Left ventricle myocardium inferior (tissue), 1 donor: ENCODE measurements around the gene RASA3. TPM values are rescaled to one million over a fixed set of nuclear protein-coding genes. Genes with fewer than 3 reads are reported as not detected.
"Not testable (repeated sequence)": the region's sequence is repeated elsewhere in the genome, so short reads cannot be mapped to it uniquely, and the experiment has no call there.

Source experiments
- DNase-seq: peaks from one replicate; pipeline ENCODE4 v3.0.0-alpha.2; 2020
- H3K27ac ChIP-seq: fragments of 200-600 bp; replicated peaks from 2 replicates; pipeline ENCODE4 v1.8.0; 2021
- H3K27me3 ChIP-seq: fragments of 200-600 bp; 2 replicates; pipeline ENCODE4 v1.8.0; 2021; ENCODE audit warnings: low read depth
- H3K36me3 ChIP-seq: fragments of 200-600 bp; 2 replicates; pipeline ENCODE4 v1.8.0; 2021
- H3K4me1 ChIP-seq: fragments of 200-600 bp; 2 replicates; pipeline ENCODE4 v1.8.0; 2021
- H3K4me3 ChIP-seq: fragments of 200-600 bp; 2 replicates; pipeline ENCODE4 v1.8.0; 2021; ENCODE audit warnings: mild to moderate bottlenecking, moderate library complexity
- H3K9me3 ChIP-seq: fragments of 200-600 bp; replicated peaks from 2 replicates; pipeline ENCODE4 v1.8.0; 2021
- CTCF ChIP-seq: fragments of 200-600 bp; IDR thresholded peaks from 2 replicates; pipeline ENCODE4 v1.8.0; 2021; ENCODE audit warnings: antibody characterized with exemption, mild to moderate bottlenecking, borderline replicate concordance
- intact Hi-C: fragments of 100-400 bp; cut with micrococcal nuclease; formaldehyde crosslinking; loops from one replicate; pipeline ENCODE4 v1.11.0; 2022
- total RNA-seq: library from RNA; stranded (reverse); fragmentation: NEBNext Ultra II Directional; extraction: Animal tissue kit (Norgen Biotek cat#: 25700); gene quantifications from one replicate; pipeline ENCODE4 v1.2.1, GENCODE V29; 2021
- donor health status: DM: no; HTN: yes; CAD: no; lungs with severe emphysema.

RASA3 gene
- total RNA-seq, 1 donor from 2014 or later, result 9.5 TPM

GRCh38 chr13:114022309-114022669 lies 110.1 kb downstream of the RASA3 start:
- no peak overlapping the region for H3K27ac ChIP-seq
- peaks cover 49% of the 10 kb centered on the region for H3K36me3 ChIP-seq
- H3K27me3 ChIP-seq, result no peaks in the 10 kb centered on the region
- H3K9me3 ChIP-seq, result no peaks in the 10 kb centered on the region
- TF ChIP-seq CTCF, result no peak
- no peak overlapping the region for H3K4me3 ChIP-seq
- DNase-seq, result no peak
- intact Hi-C loops, result no loop called here
- H3K4me1 ChIP-seq, result peaks cover 20% of the 10 kb centered on the region

DNA sequence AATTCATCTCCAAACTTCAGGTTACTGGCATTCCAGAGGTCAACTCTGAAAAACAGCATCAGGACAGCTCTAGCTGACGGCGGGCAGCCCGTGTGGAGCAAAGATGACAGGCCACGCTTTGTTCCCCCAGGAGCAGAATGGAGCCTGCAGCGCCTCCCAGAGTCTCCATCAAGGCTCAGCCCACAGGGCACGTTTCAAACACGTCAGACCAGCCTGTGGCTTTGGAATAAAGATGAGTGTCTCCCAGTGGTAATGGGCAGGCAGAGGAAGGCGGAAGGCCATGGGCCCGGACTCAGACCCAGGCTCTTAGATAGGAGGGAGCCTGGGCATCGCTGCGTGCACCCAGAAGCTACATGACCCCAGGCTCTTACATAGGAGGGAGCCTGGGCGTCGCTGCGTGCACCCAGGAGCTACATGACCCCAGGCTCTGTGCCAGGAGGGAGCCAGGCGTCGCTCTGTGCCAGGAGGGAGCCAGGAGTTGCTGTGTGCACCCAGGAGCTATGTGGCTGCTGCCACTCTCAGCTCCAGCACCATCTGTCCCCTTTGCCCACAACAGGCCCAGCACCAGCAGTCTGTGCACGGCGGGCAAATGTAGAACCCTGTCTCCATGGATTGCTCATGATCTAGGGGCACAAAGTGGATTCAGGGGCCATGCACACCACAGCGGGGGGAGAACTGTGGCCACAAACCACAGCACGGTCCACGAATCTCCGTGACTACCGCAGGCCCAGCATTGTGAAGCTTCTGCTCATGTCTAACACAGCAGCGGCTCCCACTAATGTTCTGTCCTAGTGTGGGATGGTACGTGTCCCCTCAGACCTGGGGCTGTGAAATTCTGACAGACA lies 110.7 kb downstream of the RASA3 start:
- intact Hi-C loops, result no loop called here
- H3K27me3 ChIP-seq, result no peaks in the 10 kb centered on the region
- H3K27ac ChIP-seq, result no peak overlapping the region
- peaks cover 55% of the 10 kb centered on the region for H3K36me3 ChIP-seq
- H3K4me1 ChIP-seq, result peaks cover 15% of the 10 kb centered on the region
- no peak overlapping the region for H3K4me3 ChIP-seq
- DNase-seq, result no peak
- TF ChIP-seq CTCF, result no peak
- no peaks in the 10 kb centered on the region for H3K9me3 ChIP-seq

DNA sequence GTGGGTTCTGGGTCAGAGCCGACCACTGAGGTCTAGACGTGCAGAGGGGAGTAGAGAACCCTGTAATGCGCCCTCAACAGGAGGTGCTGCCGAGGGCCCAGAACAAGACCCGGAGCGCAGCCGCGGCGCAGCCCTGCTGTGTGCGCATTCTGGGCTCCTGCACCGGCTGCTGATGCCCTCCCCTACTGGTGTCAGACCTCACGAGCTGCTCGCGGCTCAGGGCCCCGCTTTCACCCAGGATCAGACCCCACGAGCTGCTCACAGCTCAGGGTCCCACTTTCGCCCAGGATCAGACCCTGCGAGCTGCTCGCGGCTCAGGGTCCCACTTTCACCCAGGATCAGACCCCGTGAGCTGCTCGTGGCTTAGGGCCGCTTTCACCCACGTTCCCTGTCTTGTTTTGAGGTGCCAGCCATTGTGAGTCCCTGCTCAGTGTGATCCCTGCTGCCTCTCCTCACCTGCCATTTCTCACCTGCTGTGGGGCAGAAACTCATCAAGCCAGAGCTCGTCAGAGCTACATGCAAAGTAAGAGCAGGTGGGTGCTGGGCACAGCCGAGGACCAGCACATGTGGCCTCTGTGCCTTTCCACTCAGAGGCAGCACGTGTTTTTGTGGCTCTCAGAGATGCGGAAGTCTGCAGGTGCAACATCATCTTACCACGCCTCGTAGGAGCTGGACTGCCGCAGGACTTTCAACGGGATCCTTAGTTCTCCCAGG lies 111.5 kb downstream of the RASA3 start:
- DNase-seq, result no peak
- H3K36me3 ChIP-seq, result peaks cover 59% of the 10 kb centered on the region
- peaks cover 7% of the 10 kb centered on the region for H3K4me1 ChIP-seq
- TF ChIP-seq CTCF, result no peak
- H3K9me3 ChIP-seq, result no peaks in the 10 kb centered on the region
- H3K27ac ChIP-seq, result no peak overlapping the region
- H3K27me3 ChIP-seq, result no peaks in the 10 kb centered on the region
- no peak overlapping the region for H3K4me3 ChIP-seq
- intact Hi-C loops, result no loop called here

- DNase-seq, H3K27me3 ChIP-seq, H3K9me3 ChIP-seq, H3K27ac ChIP-seq, intact Hi-C loops, H3K4me3 ChIP-seq, H3K4me1 ChIP-seq: not testable (repeated sequence)
- H3K36me3 ChIP-seq, result peaks cover 62% of the 10 kb centered on the region
Observed at GRCh38 chr13:114020134-114020533, 112.3 kb downstream of the RASA3 start.

DNA sequence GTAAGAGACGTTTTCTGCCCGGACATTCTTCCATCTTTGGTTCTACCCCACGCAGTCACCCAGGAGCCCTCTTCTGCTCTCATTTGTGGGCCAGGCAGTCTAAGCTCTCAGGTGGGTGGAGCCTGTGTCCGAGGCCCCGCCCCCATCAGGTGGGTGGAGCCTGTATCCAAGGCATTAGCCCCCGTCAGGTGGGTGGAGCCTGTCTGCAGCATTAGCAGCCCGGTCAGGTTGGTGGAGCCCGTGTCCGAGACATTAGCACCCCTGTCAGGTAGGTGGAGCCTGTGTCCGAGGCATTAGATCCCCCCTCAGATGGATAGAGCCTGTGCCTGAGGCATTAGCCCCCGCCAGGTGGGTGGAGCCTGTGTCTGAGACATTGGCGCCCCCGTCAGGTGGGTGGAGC lies 113.1 kb downstream of the RASA3 start:
- intact Hi-C loops, result no loop called here
- no peak for DNase-seq
- Histone ChIP-seq H3K27ac (no peak overlapping the region), H3K27me3 (no peaks in the 10 kb centered on the region), H3K4me1 (no peaks in the 10 kb centered on the region), H3K4me3 (no peak overlapping the region), H3K9me3 (no peaks in the 10 kb centered on the region), H3K36me3 (peaks cover 70% of the 10 kb centered on the region)
- no peak for TF ChIP-seq CTCF
